H54 (cell line): ENCODE measurements around the gene CYRIA.

ENCODE experiments used
- DNase-seq: peaks from one replicate; pipeline ENCODE4 v3.0.0; 2011; ENCODE audit warnings: low spot score, mixed read lengths; ENCODE audit not compliant: insufficient read length
- FAIRE-seq: peaks from 3 replicates; lab custom pipeline; 2011; peaks lifted over from hg19 to GRCh38; lab: Jason Lieb, UNC
- POLR2A ChIP-seq: IDR thresholded peaks from 2 replicates; pipeline ENCODE4 v1.6.1; 2011; ENCODE audit warnings: low read depth, mild to moderate bottlenecking, low read length

The CYRIA gene

GRCh38 chr2:16661936-16662839 is 3.4 kb downstream of the CYRIA start:
- no peak for TF ChIP-seq POLR2A
- DNase-seq, result no peak
- no peak for FAIRE-seq

- DNase-seq (no peak), FAIRE-seq (no peak)
- TF ChIP-seq POLR2A, result no peak
Measured at GRCh38 chr2:16661526-16661925, 4.1 kb downstream of the CYRIA start.

GRCh38 chr2:16660556-16660955 is 5.1 kb downstream of the CYRIA start:
- FAIRE-seq (no peak), DNase-seq (no peak)
- no peak for TF ChIP-seq POLR2A

- no peak for FAIRE-seq
- no peak for TF ChIP-seq POLR2A
- DNase-seq, result no peak
Measured at GRCh38 chr2:16660114-16660513, 5.5 kb downstream of the CYRIA start.

- FAIRE-seq, result no peak
- no peak for TF ChIP-seq POLR2A
- no peak for DNase-seq
Measured at GRCh38 chr2:16658076-16658739, 7.4 kb downstream of the CYRIA start.

GRCh38 chr2:16657671-16658070 is 8.0 kb downstream of the CYRIA start:
- TF ChIP-seq POLR2A, result no peak
- no peak for FAIRE-seq
- DNase-seq, result no peak

- TF ChIP-seq POLR2A, result no peak
- DNase-seq (no peak), FAIRE-seq (no peak)
Measured at GRCh38 chr2:16656784-16657391, 8.7 kb downstream of the CYRIA start.

GRCh38 chr2:16655905-16656642 is 9.6 kb downstream of the CYRIA start:
- TF ChIP-seq POLR2A, result no peak
- FAIRE-seq, result no peak
- no peak for DNase-seq

- no peak for TF ChIP-seq POLR2A
- DNase-seq, result no peak
- FAIRE-seq, result no peak
Measured at GRCh38 chr2:16655445-16655837, 10.2 kb downstream of the CYRIA start.

GRCh38 chr2:16654833-16655444 is 10.7 kb downstream of the CYRIA start:
- DNase-seq (no peak), FAIRE-seq (no peak)
- TF ChIP-seq POLR2A, result no peak

GRCh38 chr2:16653799-16654198 is 11.8 kb downstream of the CYRIA start:
- TF ChIP-seq POLR2A, result no peak
- no peak for DNase-seq
- FAIRE-seq, result no peak

- TF ChIP-seq POLR2A, result no peak
- DNase-seq, result no peak
- FAIRE-seq, result no peak
Measured at GRCh38 chr2:16653083-16653375, 12.6 kb downstream of the CYRIA start.

- DNase-seq (no peak), FAIRE-seq (no peak)
- no peak for TF ChIP-seq POLR2A
Measured at GRCh38 chr2:16652296-16653082, 13.1 kb downstream of the CYRIA start.
